GDM1 (cell line): ENCODE results near the gene RGS6.

Experiments
- DNase-seq: peaks from one replicate; lab custom pipeline; 2025; lab: John Stamatoyannopoulos, UW

The RGS6 gene

DNA sequence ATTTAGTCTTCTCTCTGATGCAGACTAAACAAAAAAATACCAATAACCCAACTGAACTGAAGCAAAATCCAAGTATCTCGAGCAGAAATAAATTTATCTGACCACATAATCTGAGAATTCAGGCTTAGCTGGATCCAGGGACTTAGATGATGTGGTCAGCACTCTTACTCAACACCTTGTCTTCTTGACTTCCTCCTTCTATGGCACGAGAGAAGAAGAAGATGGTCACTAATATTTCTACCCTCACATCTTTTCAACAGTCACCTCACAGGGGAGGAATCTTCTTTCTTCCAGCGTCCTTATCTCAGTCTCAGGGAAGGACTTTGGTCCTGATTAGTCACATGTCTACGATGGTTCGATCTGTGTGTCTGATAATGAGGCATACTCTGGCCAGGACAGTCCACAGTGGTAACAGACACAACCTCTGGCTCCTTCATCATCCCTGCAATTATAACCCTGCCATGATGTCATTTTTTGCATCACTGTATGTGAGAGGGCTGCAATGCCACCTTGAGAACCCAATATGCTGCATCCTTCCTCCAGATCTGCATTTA, 15.8 kb downstream of the RGS6 start:
- no peak for DNase-seq

DNA sequence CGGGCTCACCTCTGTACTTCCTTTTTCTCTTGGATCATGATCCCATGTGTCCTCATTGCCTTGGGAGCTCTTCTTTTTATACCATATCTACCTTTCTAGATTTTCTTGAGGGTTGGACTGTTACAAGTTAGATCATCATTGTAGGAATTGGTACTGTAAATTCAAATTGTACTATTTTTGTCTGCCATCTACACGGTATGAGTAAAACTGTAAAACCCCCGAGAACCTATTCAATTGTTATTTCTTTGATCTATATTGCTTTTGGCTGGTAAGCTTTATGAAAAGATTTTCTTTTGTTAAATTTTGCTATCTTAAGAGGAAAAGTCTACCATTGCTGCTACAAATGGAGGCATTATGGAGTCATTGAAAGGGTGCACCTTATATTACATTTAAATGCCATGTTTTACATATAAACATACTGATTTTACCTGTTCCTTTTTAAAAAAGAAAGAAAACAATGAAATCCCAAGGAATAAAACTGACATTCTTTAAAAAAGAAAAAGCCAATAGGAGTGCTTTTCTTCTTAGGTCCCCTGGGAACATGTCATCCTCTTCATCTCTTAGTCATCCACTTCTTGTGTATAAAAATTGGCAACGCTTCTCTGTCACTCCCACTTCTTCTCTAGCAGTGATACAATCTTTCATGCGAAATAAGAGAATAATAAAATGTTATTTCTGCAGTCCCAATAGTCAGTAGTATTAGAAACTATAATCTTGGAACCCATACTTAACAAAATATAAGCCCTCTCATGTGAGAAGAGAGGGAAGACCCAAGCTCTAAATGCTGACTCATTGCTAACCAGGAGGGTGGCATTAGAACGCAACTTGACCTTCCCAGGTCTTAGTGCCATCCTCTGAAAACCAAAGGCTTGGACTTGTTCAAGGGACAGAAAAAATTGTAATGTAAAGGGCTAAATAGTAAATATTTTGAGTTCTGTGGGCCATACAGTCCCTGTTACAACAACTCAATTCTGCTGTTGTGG, 20.4 kb downstream of the RGS6 start:
- no peak for DNase-seq

DNA sequence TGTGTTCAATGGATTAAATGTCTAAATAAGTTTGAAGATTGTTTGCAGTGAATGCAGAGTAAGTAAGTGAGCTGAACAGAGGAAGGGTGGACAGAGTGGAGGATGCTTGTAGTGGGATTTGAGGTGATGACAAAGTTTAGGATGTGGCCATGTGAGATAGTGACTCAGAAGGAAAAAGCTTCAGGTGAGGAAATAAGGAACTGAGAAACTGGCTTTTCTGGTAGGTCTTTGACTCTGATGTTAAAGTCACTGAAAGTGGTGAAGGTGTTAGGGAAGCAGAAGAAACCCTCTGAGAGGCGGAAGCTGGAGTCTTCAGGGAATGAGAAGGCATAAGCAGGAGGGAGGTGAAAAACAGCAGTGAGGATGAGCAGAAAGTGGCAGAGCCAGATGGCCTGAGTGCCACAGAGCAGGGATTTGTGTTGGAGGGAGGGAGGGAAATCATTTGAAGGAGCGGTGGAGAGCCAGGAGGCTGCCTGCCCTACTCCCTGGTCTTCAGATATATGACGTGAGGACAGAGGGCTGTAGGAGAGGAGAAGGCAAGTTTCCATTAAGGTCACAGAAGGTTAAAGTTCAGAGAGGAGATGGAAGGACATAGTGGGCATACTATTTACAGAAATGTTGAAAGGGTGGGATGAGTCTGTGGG, 24.8 kb downstream of the RGS6 start:
- no peak for DNase-seq

DNA sequence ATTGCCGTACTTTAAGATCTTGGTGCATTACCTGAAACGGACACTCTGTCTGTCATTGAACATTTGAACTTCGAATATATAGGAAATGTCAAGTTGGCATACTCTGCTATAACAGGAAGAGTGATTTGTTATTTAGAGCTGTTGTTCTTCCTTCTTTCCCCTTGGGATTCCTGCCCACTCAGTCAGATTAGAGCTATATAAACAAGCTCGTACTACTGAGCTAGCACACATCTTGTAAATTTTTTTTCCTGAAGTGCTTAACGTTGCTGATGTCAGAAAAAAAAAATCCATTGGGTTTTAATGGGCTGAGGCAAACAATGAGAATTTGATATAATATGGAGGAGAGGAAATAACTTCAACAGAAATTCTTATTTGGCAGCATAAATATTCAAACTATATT, 26.8 kb downstream of the RGS6 start:
- no peak for DNase-seq

DNA sequence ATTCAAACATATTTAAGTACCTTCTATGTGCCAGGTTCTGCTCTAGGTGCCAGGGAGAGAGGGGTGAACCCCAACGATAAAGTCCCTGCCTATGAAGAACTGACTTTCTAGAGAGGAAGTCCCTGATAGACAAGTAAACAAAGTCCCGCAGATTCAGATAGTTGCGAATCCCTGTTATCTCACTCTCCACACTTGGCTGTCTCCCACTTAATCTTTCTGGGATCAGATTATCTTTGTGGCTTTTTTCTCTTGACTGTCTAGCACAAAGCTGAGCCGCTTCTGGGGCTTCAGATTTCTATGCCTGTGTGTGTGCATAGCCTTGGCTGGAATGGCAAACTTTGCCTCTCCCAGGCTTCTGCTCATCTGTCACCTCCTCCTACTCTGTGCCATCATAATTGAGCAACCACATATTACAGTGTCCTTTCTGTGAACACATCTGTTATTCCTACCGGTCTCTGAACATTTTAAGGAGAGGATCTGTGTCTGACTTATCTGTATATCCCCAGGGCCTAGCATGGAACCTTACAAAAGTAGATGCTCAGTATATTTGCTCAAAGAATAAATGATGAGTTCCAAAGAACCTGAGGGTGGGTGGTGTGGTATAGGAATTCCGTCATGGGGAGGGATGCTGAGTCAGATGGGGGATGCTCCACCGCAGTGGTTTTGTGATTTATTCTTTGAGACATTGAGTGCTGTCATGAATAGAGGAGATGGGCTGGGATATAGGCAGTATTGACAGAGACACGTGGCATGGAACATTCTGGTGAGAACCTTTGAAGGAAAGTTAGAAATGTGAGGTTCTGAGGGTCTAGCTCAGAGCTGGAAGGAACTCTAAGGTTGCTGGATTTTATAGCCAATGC, 28.5 kb downstream of the RGS6 start:
- DNase-seq = no peak

DNA sequence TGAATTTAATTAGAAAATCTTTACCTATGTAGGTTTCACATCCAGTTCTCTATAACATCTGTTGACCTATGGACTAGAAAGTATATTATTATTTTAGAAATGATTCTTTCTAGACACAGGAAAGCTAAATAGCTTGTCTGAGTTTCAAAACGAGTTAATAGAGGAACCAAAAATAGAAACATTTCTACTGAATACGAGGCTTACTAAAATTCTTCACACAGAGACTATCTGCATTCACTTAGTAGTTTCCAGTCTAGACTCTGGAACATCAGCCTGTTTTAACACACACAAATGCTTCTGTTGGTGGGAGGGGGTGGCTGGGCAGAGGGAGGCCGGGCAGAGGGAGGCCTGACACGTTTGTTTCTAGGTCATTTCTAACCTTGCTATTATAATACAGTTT, 29.7 kb downstream of the RGS6 start:
- no peak for DNase-seq

DNA sequence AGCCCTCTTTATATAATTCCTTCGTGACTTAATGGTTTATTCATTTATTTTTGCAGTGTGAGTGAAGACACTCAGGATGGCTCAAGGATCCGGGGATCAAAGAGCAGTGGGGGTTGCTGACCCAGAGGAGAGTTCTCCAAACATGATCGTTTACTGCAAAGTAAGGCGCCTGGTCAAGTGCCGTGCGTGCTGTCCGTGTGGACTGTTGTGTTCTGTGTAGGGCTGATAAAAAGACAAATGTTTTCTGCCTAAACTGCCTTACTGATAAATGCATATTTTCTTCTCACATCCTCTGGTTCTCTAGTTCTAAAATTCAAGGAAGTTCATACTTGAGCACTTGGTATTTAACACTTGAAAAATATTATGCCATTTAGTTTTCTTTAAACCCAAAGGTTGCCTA, 32.5 kb downstream of the RGS6 start:
- no peak for DNase-seq

DNA sequence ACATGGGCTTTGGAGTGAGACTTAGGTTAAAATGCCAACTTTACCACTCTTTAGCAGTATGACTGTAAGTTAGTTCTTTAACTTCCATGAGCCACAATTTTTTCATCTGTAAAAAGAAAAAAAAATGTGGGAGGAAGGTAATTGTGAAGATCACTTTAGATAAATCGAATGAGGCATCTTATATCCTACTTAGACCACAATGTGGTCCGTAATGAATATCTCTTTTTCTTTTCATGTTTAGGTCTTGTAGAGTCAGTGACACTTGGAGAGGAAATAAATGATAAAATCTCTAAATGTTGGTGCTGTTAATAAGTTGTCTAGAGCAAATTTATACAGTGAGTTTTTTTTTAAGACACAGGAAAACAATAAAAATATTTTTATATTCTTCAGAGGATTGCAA, 34.3 kb downstream of the RGS6 start:
- DNase-seq = no peak

DNA sequence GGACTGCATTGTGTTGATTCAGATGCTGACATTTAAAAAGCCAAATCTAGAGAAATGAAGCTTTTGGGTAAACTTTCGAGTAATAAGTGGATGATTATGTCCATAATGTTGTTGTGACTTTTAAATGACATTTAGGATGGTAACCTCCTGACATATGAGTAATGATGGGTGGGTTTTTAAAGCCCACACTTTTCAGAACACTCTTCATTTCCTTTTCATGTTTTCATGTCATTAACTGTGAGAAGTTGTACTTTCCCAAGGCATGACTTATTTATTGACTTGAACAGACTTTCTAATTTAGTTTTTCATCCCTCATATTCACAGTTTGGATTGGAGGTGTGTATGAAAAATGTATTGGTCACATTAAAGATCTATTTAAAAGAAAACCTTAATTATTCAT, 35.5 kb downstream of the RGS6 start:
- DNase-seq = no peak

DNA sequence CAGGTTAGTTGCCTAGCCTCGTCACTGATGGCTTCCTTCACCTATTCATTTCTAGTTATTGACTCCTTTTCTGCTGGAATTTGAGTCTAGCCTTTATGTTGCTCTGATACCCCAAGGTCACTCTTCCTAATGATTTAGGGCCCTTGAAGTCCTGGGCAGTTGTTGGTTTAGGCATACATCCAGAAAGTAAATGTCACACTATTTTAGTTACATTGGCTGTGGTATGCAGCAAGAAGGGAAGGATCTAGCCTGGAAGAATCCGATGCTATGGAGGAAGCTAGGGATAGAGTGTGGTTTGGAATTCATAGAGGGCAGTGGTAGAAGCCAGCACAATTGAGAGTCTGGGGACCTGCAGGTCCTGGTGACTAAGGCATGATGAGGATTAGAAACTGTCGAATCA, 38.0 kb downstream of the RGS6 start:
- no peak for DNase-seq

DNA sequence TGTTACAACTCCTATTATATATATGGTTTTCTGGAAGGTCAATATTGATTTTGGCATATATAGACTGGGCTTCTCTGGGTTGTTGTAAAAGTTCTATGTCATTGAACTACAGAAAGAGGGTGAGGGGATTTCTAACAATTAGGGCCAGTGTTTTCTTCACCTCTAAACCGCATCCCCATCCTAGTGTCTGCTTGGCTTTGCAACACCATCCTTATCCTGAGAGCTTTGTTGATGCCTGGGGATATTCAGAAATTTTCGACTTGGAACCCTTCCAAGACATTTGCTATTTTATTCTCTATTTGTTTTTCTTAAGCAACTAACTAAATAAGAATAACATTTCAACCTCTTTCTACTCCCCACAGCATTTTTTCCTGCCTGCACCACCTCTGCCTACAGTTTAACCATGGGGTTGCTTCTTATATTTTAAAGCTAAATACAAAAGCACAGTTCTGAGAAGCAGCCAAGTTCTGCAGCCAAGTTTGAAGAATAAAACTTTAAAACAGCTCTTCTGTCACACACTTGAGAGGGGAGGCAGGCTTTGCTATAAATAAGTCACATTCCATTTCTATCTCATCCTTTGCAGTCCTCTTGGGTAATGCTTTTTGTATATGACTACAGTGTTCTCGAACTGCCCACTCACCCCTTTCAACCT, 53.4 kb downstream of the RGS6 start:
- no peak for DNase-seq

DNA sequence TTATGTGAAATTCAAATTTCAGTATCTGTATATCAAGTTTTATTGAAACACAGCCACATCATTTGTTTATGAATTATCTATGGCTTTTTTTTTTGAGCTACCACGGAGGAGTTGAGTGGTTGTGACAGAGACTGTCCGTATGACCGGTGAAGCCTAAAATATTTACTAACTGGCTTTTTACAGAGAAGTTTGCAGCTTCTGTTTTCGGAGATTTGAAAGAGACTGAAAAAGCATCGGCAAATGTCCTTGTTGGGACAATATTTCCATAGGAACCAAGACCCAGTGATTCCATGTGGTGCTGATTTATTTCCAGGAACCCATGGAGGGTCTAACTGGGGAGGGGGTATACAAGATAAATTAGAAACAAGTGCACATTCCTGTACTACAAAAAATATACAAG, 56.2 kb downstream of the RGS6 start:
- DNase-seq = no peak

DNA sequence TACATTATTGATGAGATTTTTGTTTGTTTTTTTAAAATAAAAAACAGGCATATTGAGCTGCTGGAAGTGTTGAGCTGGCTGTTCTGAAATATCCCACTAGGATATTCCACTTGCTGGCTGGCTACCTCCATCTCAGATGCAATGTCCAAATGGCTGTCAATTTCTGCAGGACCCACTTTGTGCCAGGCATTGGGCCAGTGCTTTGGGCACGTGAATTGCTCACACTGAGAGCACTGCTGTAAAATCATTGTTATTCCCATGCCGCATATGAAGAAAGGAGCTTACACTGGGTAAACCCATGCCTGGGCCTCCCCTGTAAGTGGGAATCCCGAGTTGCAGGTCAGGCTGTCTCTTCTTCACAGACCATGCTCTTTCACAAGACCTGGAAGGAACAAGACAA, 56.7 kb downstream of the RGS6 start:
- DNase-seq = no peak

DNA sequence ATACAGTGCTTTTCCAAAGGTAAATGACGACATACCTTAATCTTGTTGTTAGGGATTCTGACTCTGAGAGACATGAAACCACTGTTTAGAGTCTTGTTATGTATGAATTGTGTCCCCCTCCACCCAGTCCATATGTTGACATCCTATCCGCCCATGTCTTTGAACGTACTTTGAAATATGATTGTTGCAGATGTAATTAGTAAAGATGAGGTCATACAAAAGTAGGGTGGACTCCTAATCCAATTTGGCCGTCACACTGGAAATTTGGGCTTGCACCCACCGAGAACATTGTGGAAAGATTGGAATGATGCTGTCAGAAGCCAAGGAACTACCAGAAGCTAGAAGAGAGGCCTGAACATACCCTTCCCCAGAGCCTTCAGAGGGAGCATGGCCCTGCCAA, 62.2 kb downstream of the RGS6 start:
- DNase-seq = no peak

DNA sequence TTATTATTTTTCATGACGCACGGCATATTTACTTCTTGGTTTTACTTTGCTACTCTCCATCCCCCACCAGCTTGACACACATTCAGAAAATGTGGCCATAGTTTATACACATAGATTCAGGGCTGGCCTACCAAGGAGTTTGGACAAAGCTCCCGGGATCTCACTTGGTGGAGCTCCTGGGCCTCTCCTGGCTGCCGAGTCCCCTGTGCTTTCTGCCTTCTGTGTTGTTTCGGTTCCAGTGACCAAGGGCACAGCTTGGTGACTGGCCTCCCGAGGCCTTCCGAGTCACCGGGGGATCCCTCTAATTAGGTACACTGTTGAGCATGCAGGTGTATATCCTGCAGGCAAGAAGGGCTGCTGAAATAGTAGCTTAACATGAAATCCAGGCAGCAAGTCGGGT, 63.5 kb downstream of the RGS6 start:
- DNase-seq = no peak

DNA sequence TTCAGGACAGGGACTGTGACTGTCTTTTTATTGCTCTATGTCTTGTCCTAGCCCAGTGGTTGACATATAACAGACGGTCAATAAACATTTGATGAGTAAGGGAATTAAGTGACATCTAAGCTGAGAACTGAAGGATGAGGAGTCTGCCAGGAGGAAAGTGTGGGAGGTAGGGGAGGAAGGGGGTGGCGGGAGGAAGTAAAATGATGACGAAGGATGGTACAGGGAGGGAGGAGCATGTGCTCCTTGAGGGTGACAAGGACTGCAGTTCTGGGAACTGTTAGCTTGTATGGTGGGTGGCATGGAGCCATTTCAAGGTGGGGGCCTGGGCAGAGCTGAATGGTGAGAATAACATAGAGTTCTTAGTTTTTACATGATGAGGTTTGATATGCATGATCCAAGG, 64.4 kb downstream of the RGS6 start:
- DNase-seq = no peak

DNA sequence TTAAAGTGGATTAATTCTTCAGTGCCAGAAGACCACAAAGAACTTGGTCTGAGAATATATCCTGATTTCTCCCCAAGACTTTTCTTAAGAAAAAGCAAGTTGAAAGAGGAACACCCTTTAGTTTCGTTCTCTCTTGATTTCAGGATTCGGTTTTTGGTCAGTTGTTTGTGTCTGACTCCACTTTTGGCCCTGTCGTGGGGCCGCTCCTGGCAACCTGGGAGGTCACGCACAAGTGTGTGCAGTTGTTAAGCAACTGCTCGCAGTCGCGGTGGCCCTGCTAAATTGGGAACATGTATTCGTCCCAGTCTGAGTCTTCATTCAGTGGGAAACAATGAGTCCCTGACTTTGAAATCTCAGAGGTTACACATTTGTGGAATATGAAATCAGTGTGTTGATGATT, 68.7 kb downstream of the RGS6 start:
- DNase-seq = no peak

DNA sequence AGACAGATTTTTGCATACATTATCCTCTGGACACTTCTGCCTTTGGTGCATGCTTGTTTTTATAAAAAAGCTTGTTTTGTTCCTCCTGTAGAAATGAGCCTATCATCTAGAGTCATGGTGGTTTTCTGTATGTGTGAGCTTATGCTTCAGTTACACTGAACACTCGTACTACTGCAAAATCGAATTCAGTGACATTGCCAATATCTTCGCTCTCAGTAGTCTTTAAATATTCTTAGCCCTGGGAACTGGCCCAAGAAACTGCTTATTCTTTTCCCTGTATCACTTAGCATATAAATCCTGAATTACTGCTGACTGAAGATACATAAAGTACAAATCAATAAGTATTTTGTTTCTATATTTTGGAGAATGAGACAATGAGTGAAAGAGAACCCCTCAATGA, 70.5 kb downstream of the RGS6 start:
- no peak for DNase-seq

DNA sequence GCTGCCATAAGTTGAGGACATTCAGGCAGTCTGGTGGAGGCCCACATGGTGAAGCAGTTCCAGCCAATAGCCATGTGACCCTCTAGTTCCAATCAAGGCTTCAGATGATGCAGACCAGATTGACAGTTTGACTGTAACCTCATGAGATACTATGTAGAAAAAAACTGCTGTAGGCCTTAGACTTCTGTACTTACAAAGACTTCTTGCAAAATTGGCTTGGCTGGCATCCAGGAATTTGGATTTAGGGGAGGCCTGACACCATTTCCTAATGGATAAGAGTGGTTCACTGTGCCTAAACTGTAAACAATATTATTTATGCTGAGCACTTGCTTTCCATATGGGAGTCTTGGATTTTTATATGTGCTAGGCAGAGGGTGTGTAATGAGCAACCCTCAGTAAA, 76.4 kb downstream of the RGS6 start:
- DNase-seq = no peak

DNA sequence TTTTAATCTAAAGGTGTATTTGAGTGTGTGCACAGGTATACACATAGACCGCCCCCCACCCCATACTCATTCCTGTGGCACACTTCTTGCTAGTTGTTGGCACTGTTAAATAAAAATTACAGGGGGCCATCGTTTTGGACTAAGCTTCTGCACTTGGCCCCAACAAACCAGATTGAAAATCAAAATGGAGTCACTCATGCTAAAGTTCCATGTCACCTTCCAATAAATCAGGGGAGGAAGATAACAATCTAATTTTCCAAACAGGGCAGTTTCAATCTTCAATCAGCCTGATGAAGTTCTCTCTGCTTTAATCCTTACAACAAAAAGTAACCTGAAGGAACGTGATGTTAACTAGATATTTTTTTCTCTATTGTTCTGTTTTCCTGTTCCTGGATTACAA, 78.2 kb downstream of the RGS6 start:
- no peak for DNase-seq

DNA sequence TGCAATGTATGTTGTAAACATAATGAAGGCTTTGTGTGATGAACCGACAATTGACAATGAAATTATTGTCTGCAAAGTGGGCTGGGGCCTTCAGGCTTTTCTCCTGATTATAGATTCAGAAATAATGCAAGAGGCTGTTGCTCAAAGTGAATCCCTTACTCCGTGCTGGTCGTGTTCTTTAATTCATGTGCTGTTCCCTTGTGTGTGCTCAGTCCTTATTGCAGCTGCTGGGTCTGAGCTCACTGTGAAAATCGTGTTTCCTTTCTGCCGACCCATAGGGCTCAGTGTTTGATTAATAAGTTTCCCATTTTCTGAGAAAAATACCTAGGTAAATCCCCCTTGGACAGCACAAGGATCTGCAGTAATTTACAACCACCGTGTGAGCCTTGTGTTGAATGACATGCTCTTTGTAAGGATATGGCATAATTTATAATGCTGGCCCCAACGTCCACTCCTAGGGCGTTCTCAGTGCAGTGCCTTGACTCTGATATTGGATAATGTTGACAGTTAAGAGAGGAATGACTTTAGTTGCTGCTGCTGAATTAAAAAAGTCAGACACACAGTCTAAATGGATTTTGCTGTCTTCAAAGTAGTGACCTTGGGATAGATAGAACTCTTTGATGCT, 81.6 kb downstream of the RGS6 start:
- DNase-seq = no peak
